Fibroblast of skin of right biceps (primary cell): ENCODE results near the gene ZXDA.
"Not testable (repeated sequence)": the region's sequence is repeated elsewhere in the genome, so short reads cannot be mapped to it uniquely, and the experiment has no call there.

Experiments
- DNase-seq: peaks from one replicate; pipeline ENCODE4 v3.0.0-alpha.2; 2013

Gene ZXDA

GRCh38 chrX:57910287-57910912, at the start of gene ZXDA:
Gene ZXDA (minus strand): TSS chrX:57910458. CDS start chrX:57910420, 38 bp downstream.
- peak; percentile 7 for DNase-seq

- no peak for DNase-seq
Measured at GRCh38 chrX:57952320-57952678, 42.0 kb upstream of the ZXDA start.

GRCh38 chrX:57951666-57952319, 41.5 kb upstream of the ZXDA start:
- no peak for DNase-seq

GRCh38 chrX:57933321-57933720, 23.1 kb upstream of the ZXDA start:
- no peak for DNase-seq

GRCh38 chrX:57932266-57932665, 22.0 kb upstream of the ZXDA start:
- no peak for DNase-seq

- no peak for DNase-seq
Measured at GRCh38 chrX:57930051-57930450, 19.8 kb upstream of the ZXDA start.

GRCh38 chrX:57929373-57929772, 19.1 kb upstream of the ZXDA start:
- peak; percentile 9 for DNase-seq

GRCh38 chrX:57925806-57926205, 15.5 kb upstream of the ZXDA start:
- DNase-seq, result no peak

- peak; percentile 29 for DNase-seq
Measured at GRCh38 chrX:57918750-57919436, 8.6 kb upstream of the ZXDA start.

GRCh38 chrX:57915680-57916079, 5.4 kb upstream of the ZXDA start:
- DNase-seq, result no peak

GRCh38 chrX:57909595-57910286, 517 bp downstream of the ZXDA start:
- DNase-seq, result peak; percentile 24

GRCh38 chrX:57908972-57909594, 1.2 kb downstream of the ZXDA start:
- not testable (repeated sequence) for DNase-seq

GRCh38 chrX:57906790-57907189, 3.5 kb downstream of the ZXDA start:
- peak; percentile 43 for DNase-seq

- no peak for DNase-seq
Measured at GRCh38 chrX:57905141-57905540, 5.1 kb downstream of the ZXDA start.

GRCh38 chrX:57904176-57904880, 5.9 kb downstream of the ZXDA start:
- DNase-seq, result no peak

GRCh38 chrX:57902633-57903032, 7.6 kb downstream of the ZXDA start:
- no peak for DNase-seq

- no peak for DNase-seq
Measured at GRCh38 chrX:57901466-57901865, 8.8 kb downstream of the ZXDA start.

GRCh38 chrX:57900975-57901374, 9.3 kb downstream of the ZXDA start:
- peak; percentile 55 for DNase-seq

- DNase-seq, result no peak
Measured at GRCh38 chrX:57899906-57900305, 10.4 kb downstream of the ZXDA start.

- peak; percentile 16 for DNase-seq
Measured at GRCh38 chrX:57899064-57899463, 11.2 kb downstream of the ZXDA start.

GRCh38 chrX:57871463-57871862, 38.8 kb downstream of the ZXDA start:
- no peak for DNase-seq
